ENCODE measurements around the gene PPP6R3. TPM values are rescaled to one million over a fixed set of nuclear protein-coding genes. Genes with fewer than 3 reads are reported as not detected.
A peak's percentile ranks its signal among the peaks of the same experiment; 100 is the strongest.

Gene PPP6R3
- total and polyA plus RNA-seq, 4 experiments from 2014 or later, result 22.2 to 147 (median 96.9) TPM

- H3K27ac ChIP-seq (ENCODE audit: low read depth, low read length), result no peak overlapping the region
- H3K4me3 Mint-ChIP-seq, result peak overlapping the region in 2 of 8 donors; percentile 1 to 58
- H3K4me1 Mint-ChIP-seq, result peaks cover 60 to 90% (median 74%) of the 10 kb centered on the region in 4 donors
- POLR2A ChIA-PET (ENCODE audit: partially characterized antibody), result interaction anchor here (1.0 kb wide), 1 partner anchor 10 kb away, joined by 4 read pairs; no protein-coding TSS in a partner anchor
- no peaks in the 10 kb centered on the region for H3K27me3 ChIP-seq (ENCODE audit: insufficient read depth, low read length)
- peak overlapping the region in 2 of 7 donors; percentile 13 to 55 for H3K27ac Mint-ChIP-seq
- CTCF ChIA-PET (ENCODE audit: partially characterized antibody), result no interaction called here
- H3K36me3 Mint-ChIP-seq, result peaks cover 0 to 4% of the 10 kb centered on the region in 2 donors
- DNase-seq, result no peak
- no peaks in the 10 kb centered on the region for H3K36me3 ChIP-seq (ENCODE audit: insufficient read depth, low read length)
- H3K9me3 Mint-ChIP-seq, result peaks cover 0 to 2% (median 0%) of the 10 kb centered on the region in 8 donors
- intact Hi-C loops (cut with micrococcal nuclease), result no loop called here
- peaks cover 85% of the 10 kb centered on the region for H3K4me1 ChIP-seq (ENCODE audit: insufficient read depth, low read length)
- no peaks in the 10 kb centered on the region for H3K27me3 Mint-ChIP-seq
- H3K4me3 ChIP-seq (ENCODE audit: low read length in 2 of 2), result no peak overlapping the region
- H3K9me3 ChIP-seq (ENCODE audit: control insufficient read depth in 1 of 2, low read length in 2 of 2), result no peaks in the 10 kb centered on the region
Observed at GRCh38 chr11:68495220-68495729, 34.7 kb downstream of the PPP6R3 start.

GRCh38 chr11:68495872-68496271 lies 35.3 kb downstream of the PPP6R3 start:
- ChIA-PET POLR2A (ENCODE audit: partially characterized antibody) (no interaction called here), CTCF (ENCODE audit: partially characterized antibody) (no interaction called here)
- Mint-ChIP-seq H3K4me3 (peak overlapping the region in 3 of 8 donors; percentile 13 to 58 (median 43)), H3K9me3 (peaks cover 0 to 2% (median 0%) of the 10 kb centered on the region in 8 donors), H3K27me3 (no peaks in the 10 kb centered on the region), H3K27ac (peak overlapping the region in 2 of 7 donors; percentile 13 to 52), H3K4me1 (peaks cover 59 to 90% (median 74%) of the 10 kb centered on the region in 4 donors), H3K36me3 (peaks cover 0 to 4% of the 10 kb centered on the region in 2 donors)
- H3K36me3 ChIP-seq (ENCODE audit: insufficient read depth, low read length), result no peaks in the 10 kb centered on the region
- H3K27me3 ChIP-seq (ENCODE audit: insufficient read depth, low read length), result no peaks in the 10 kb centered on the region
- no peak for DNase-seq
- peaks cover 85% of the 10 kb centered on the region for H3K4me1 ChIP-seq (ENCODE audit: insufficient read depth, low read length)
- H3K27ac ChIP-seq (ENCODE audit: low read depth, low read length), result no peak overlapping the region
- intact Hi-C loops (cut with micrococcal nuclease), result no loop called here
- H3K9me3 ChIP-seq (ENCODE audit: control insufficient read depth in 1 of 2, low read length in 2 of 2), result no peaks in the 10 kb centered on the region
- H3K4me3 ChIP-seq (ENCODE audit: low read length in 2 of 2), result no peak overlapping the region

- peaks cover 58 to 91% (median 76%) of the 10 kb centered on the region in 4 donors for H3K4me1 Mint-ChIP-seq
- no peak overlapping the region for H3K27ac Mint-ChIP-seq
- DNase-seq, result no peak
- Histone ChIP-seq H3K27me3 (ENCODE audit: insufficient read depth, low read length) (no peaks in the 10 kb centered on the region), H3K4me1 (ENCODE audit: insufficient read depth, low read length) (peaks cover 85% of the 10 kb centered on the region), H3K36me3 (ENCODE audit: insufficient read depth, low read length) (no peaks in the 10 kb centered on the region), H3K9me3 (ENCODE audit: control insufficient read depth in 1 of 2, low read length in 2 of 2) (no peaks in the 10 kb centered on the region), H3K27ac (ENCODE audit: low read depth, low read length) (no peak overlapping the region), H3K4me3 (ENCODE audit: low read length in 2 of 2) (no peak overlapping the region)
- H3K9me3 Mint-ChIP-seq, result peaks cover 0 to 2% (median 0%) of the 10 kb centered on the region in 8 donors
- intact Hi-C loops (cut with micrococcal nuclease), result no loop called here
- H3K27me3 Mint-ChIP-seq, result no peaks in the 10 kb centered on the region
- no peaks in the 10 kb centered on the region for H3K36me3 Mint-ChIP-seq
- ChIA-PET CTCF (ENCODE audit: partially characterized antibody) (no interaction called here), POLR2A (ENCODE audit: partially characterized antibody) (interaction anchor here (0.5 to 1.0 kb wide), 2 partner anchors 9 to 31 kb away, joined by 3 read pairs; no protein-coding TSS in a partner anchor)
- H3K4me3 Mint-ChIP-seq, result peak overlapping the region in 3 of 8 donors; percentile 0 to 54 (median 7)
Observed at GRCh38 chr11:68497761-68498160, 37.2 kb downstream of the PPP6R3 start.

DNA sequence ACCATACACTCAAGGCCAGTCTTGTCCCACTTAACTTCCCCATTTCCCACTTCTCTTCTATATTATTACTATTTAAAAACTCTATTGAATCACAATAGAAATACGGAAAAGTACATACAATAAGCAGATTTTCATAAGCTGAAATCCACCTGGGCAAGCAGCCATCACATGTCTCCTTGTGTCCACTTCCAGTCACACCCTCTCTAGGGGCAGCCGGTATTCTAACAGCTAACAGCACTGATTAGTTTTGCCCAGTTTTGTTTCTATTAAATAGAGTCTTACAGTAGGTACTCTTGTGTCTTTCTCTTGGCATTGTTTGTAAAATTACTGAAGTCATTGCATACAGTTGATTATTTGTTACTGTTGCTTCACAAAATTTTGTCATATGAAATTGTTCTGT lies 37.8 kb downstream of the PPP6R3 start:
- Histone ChIP-seq H3K4me1 (ENCODE audit: insufficient read depth, low read length) (peaks cover 85% of the 10 kb centered on the region), H3K36me3 (ENCODE audit: insufficient read depth, low read length) (no peaks in the 10 kb centered on the region), H3K4me3 (ENCODE audit: low read length in 2 of 2) (no peak overlapping the region), H3K27me3 (ENCODE audit: insufficient read depth, low read length) (no peaks in the 10 kb centered on the region), H3K9me3 (ENCODE audit: control insufficient read depth in 1 of 2, low read length in 2 of 2) (no peaks in the 10 kb centered on the region), H3K27ac (ENCODE audit: low read depth, low read length) (no peak overlapping the region)
- DNase-seq, result no peak
- peaks cover 0 to 2% (median 0%) of the 10 kb centered on the region in 8 donors for H3K9me3 Mint-ChIP-seq
- no peaks in the 10 kb centered on the region for H3K27me3 Mint-ChIP-seq
- H3K4me1 Mint-ChIP-seq, result peaks cover 58 to 92% (median 75%) of the 10 kb centered on the region in 4 donors
- intact Hi-C loops (cut with micrococcal nuclease), result no loop called here
- H3K4me3 Mint-ChIP-seq, result peak overlapping the region in 4 of 8 donors; percentile 1 to 75 (median 44)
- ChIA-PET POLR2A (ENCODE audit: partially characterized antibody) (no interaction called here), CTCF (ENCODE audit: partially characterized antibody) (no interaction called here)
- no peaks in the 10 kb centered on the region for H3K36me3 Mint-ChIP-seq
- H3K27ac Mint-ChIP-seq, result peak overlapping the region in 1 of 7 donors; percentile 62

DNA sequence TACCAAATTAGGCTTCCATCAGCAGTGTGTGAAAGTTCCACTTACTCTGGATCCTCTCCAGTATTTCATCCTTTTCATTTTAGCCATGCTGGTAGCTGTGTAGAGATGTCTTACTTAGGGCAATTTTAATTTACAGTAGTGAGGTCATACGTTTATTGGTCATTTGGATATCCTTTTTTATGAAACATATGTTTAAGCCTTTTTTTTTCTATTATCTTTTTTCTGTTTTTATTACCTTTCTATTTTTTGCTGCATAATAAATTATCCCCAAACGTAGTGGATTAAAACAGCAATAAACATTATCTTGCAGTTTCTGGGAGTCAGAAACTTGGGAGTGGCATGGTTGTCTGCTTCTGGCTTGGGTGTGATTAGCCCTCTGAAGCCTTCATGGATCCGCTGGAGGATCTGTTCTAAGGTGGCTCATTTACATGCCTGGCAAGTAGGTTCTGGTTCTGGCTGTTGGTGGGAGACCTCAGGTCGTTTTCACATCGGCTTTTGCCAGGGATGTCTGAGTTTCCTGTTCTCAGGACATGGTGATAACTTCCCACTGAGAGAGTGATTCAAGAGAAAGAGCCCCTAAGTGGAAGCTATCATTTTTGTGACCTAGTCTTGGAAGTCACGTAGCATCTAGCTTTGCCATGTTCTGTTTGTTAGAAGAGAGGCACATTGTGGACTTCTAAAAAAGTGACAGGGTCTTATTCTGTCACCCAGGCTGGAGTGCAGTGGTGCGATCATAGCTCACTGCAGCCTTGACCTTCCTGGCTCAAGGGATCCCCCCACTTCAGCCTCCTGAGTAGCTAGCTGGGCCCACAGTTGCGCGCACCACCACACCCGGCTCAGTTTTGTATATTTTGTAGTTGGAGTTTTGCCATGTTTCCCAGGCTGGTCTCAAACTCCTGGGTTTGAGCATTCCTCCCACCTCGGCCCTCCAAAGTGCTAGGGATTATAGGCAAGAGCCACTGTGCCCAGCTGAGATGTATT lies 38.6 kb downstream of the PPP6R3 start:
- intact Hi-C loops (cut with micrococcal nuclease), result no loop called here
- ChIA-PET POLR2A (ENCODE audit: partially characterized antibody) (no interaction called here), CTCF (ENCODE audit: partially characterized antibody) (no interaction called here)
- Mint-ChIP-seq H3K27me3 (no peaks in the 10 kb centered on the region), H3K36me3 (no peaks in the 10 kb centered on the region), H3K4me3 (peak overlapping the region in 4 of 8 donors; percentile 29 to 75 (median 40)), H3K9me3 (peaks cover 0 to 2% (median 0%) of the 10 kb centered on the region in 8 donors), H3K4me1 (peaks cover 66 to 93% (median 80%) of the 10 kb centered on the region in 4 donors), H3K27ac (peak overlapping the region in 3 of 7 donors; percentile 19 to 62 (median 25))
- no peak for DNase-seq
- Histone ChIP-seq H3K27ac (ENCODE audit: low read depth, low read length) (no peak overlapping the region), H3K9me3 (ENCODE audit: control insufficient read depth in 1 of 2, low read length in 2 of 2) (no peaks in the 10 kb centered on the region), H3K4me1 (ENCODE audit: insufficient read depth, low read length) (peaks cover 92% of the 10 kb centered on the region), H3K4me3 (ENCODE audit: low read length in 2 of 2) (no peak overlapping the region), H3K36me3 (ENCODE audit: insufficient read depth, low read length) (no peaks in the 10 kb centered on the region), H3K27me3 (ENCODE audit: insufficient read depth, low read length) (no peaks in the 10 kb centered on the region)

DNA sequence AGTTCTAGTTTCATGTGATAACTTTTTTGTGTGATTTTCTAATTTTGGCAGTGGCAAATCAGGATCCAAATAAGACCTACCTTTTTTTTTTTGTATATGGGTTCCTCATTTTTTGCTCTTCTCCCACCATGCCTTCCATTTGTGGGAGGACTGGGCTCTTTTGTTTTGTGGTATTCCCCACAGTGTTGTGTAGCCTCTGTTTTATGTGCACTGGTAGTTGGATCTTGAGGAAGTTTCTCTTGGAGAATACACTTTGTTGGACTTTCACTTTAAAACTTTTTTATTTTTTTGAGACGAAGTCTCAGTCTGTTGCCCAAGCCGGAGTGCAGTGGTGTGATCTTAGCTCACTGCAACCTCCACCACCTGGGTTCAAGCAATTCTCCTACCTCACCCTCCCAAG lies 39.7 kb downstream of the PPP6R3 start:
- DNase-seq, result no peak
- peaks cover 68 to 94% (median 81%) of the 10 kb centered on the region in 4 donors for H3K4me1 Mint-ChIP-seq

DNA sequence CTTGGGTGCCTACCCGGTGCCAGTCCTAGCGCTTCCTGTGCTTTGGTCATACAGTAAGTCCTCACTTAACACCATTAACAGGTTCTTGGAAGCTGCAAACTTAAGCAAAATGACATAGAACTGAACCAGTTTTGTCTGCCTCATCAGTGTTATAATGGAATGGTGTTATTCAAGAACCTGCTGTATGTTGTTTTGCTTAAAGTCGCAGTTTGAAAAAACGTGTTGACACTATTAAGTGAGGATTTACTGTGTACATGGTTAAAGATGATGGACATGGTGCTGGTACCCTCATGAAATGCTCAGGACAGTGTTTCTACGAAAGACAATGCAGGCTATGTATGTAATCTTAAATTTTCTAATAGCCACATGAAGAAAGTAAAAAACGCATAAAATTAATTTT lies 41.3 kb downstream of the PPP6R3 start:
- Mint-ChIP-seq H3K27me3 (no peaks in the 10 kb centered on the region), H3K36me3 (peaks cover 0 to 3% of the 10 kb centered on the region in 2 donors), H3K4me1 (peaks cover 69 to 94% (median 82%) of the 10 kb centered on the region in 4 donors), H3K4me3 (no peak overlapping the region), H3K27ac (peak overlapping the region in 1 of 7 donors; percentile 22), H3K9me3 (peaks cover 0 to 4% (median 0%) of the 10 kb centered on the region in 8 donors)
- Histone ChIP-seq H3K27me3 (ENCODE audit: insufficient read depth, low read length) (no peaks in the 10 kb centered on the region), H3K4me1 (ENCODE audit: insufficient read depth, low read length) (peaks cover 93% of the 10 kb centered on the region), H3K36me3 (ENCODE audit: insufficient read depth, low read length) (no peaks in the 10 kb centered on the region), H3K9me3 (ENCODE audit: control insufficient read depth in 1 of 2, low read length in 2 of 2) (no peaks in the 10 kb centered on the region), H3K4me3 (ENCODE audit: low read length in 2 of 2) (no peak overlapping the region), H3K27ac (ENCODE audit: low read depth, low read length) (no peak overlapping the region)
- ChIA-PET CTCF (ENCODE audit: partially characterized antibody) (no interaction called here), POLR2A (ENCODE audit: partially characterized antibody) (no interaction called here)
- no peak for DNase-seq
- intact Hi-C loops (cut with micrococcal nuclease), result no loop called here

More for the DNA sequence above, 39.7 kb downstream of the PPP6R3 start:
- Mint-ChIP-seq H3K4me3 (peak overlapping the region in 3 of 8 donors; percentile 21 to 60 (median 47)), H3K27ac (peak overlapping the region in 2 of 7 donors; percentile 23 to 34), H3K9me3 (peaks cover 0 to 2% (median 0%) of the 10 kb centered on the region in 8 donors), H3K36me3 (no peaks in the 10 kb centered on the region), H3K27me3 (no peaks in the 10 kb centered on the region)
- ChIA-PET POLR2A (ENCODE audit: partially characterized antibody) (no interaction called here), CTCF (ENCODE audit: partially characterized antibody) (no interaction called here)
- Histone ChIP-seq H3K27ac (ENCODE audit: low read depth, low read length) (no peak overlapping the region), H3K4me1 (ENCODE audit: insufficient read depth, low read length) (peaks cover 92% of the 10 kb centered on the region), H3K27me3 (ENCODE audit: insufficient read depth, low read length) (no peaks in the 10 kb centered on the region), H3K9me3 (ENCODE audit: control insufficient read depth in 1 of 2, low read length in 2 of 2) (no peaks in the 10 kb centered on the region), H3K4me3 (ENCODE audit: low read length in 2 of 2) (no peak overlapping the region), H3K36me3 (ENCODE audit: insufficient read depth, low read length) (no peaks in the 10 kb centered on the region)
- intact Hi-C loops (cut with micrococcal nuclease), result no loop called here

Data from CD4-positive, alpha-beta memory T cell (primary cell).